GM12801 (cell line): ENCODE data around the gene LYSET.

Experiments used
- CTCF ChIP-seq: IDR thresholded peaks from one replicate; pipeline ENCODE4 v1.5.1; 2011; ENCODE audit warnings: control low read depth; ENCODE audit not compliant: insufficient read length; ENCODE audit errors: extremely low read depth

Gene LYSET

GRCh38 chr14:93184391-93185348 is at the start of gene LYSET, which contains the start of gene MOAP1:
Gene LYSET, plus strand, starts transcription at chr14:93185317. Its CDS starts 89 bp downstream, at chr14:93185406.
Gene MOAP1, minus strand, starts transcription at chr14:93184897. Its CDS starts 655 bp downstream, at chr14:93184242.
- no peak for TF ChIP-seq CTCF

DNA sequence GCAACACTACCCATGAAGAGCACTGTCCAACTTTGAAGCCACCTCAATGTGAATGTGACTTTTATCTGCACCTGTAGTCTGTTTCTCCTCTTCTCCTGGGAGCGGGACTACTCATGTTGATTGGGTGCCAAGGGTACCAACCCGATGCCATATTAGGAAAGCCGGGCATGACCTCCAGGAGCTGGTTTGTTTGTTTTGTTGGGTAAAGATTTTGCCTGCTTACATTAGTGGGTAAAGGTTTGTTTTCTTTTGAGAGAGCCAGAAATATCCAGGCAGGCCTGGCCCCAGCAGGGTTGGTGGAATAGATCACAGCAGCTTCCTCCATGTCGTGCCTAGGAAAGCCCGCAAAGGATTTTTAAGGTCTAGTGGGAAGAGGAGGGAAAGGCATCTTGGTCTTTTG is 49.7 kb upstream of the LYSET start:
- TF ChIP-seq CTCF, result no peak

DNA sequence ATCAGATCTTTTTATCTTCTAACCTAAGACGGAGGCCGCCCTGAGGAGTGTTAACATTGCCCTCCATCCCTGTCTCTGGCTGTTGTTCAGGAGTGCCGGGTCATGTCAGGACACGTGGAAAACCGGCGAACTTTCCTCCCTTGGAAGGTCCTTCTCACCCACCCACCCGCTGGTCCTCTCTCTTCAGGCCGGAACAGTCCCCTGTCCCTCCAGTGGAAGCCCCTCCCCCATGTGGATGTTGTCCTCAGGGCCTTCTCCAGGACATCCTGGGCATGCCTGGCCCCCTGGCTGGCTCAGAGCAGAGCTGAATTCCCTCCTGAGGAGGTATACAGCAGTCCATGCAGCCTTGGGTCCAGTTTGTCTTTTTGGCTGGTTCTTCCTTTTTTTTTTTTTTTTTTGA is 49.1 kb upstream of the LYSET start:
- no peak for TF ChIP-seq CTCF

DNA sequence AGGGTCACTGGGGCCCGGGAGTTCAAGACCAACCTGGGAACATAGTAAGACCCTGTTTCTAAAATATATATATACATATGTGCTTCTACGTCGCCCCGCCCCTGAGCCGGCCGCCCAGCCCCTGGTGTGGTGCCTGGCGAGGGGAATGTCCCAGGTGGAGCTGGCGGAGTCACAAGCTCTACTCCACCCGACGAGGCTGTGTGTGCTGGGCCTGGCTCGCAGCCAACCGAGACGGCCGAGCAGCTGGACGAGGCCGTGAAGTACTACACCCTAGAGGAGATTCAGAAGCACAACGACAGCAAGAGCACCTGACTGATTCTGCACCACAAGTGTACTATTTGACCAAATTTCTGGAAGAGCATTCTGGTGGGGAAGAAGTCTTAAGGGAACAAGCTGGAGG is 47.3 kb upstream of the LYSET start:
- no peak for TF ChIP-seq CTCF

- TF ChIP-seq CTCF, result no peak
Observed at GRCh38 chr14:93142854-93143652, 42.1 kb upstream of the LYSET start.

- TF ChIP-seq CTCF, result no peak
Observed at GRCh38 chr14:93146119-93146518, 39.0 kb upstream of the LYSET start.

- TF ChIP-seq CTCF, result no peak
Observed at GRCh38 chr14:93148979-93149378, 36.1 kb upstream of the LYSET start.
